ENCODE data around the gene TANC1. TPM values are rescaled to one million over a fixed set of nuclear protein-coding genes. Genes with fewer than 3 reads are reported as not detected.

Gene TANC1
- polyA plus RNA-seq (ENCODE audit: insufficient read length in 4 of 4), result 10 to 100 TPM; 51.3 to 61.5 (median 55.7) TPM

DNA sequence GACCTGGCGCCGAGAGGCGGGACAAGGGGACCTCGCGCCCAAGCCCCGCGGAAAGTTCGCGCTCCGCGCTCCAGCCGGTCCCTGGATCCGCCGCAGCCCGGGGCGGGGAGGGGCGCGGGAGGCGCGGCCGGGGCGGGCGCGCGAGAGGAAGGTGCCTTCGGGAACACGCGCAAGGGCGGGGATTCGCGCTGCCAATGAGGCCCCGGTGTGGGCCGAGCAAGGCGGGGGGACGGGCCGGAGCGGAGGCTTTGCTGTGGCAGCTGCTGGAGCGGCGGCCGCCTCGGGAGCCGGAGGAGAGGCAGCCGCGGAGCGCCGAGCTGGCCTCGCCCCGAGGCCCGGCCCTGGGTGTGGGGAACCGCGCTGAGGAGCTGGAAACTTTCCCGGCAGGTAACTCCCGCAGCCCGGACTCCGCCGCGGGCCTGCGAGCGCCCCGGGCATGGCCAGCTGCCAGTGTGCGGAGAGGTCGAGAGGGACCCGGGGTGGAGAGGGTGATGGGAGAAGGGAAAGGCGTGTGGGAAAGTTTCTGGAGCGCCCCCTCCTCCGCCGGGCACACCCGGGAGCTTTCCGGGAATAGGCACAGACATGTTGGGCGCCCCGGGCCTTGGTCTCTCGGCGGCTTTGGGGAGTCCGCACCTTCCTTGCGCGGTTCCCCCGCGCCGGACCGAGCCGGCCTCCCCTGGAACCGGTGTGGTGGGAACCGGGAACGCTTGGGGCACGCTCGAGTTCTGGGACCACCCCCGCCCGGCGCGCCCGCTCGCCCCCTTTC is at the start of gene TANC1:
TSS of gene TANC1 (plus strand) at position 245 of the 766 bp plus-strand sequence. CDS start 97,271 bp downstream, outside the sequence.
- DNase-seq (ENCODE audit: low read depth in 4 of 4, low spot score in 2 of 4), result peak in 3 of 4 donors; percentile 79 to 89 (median 81)

DNA sequence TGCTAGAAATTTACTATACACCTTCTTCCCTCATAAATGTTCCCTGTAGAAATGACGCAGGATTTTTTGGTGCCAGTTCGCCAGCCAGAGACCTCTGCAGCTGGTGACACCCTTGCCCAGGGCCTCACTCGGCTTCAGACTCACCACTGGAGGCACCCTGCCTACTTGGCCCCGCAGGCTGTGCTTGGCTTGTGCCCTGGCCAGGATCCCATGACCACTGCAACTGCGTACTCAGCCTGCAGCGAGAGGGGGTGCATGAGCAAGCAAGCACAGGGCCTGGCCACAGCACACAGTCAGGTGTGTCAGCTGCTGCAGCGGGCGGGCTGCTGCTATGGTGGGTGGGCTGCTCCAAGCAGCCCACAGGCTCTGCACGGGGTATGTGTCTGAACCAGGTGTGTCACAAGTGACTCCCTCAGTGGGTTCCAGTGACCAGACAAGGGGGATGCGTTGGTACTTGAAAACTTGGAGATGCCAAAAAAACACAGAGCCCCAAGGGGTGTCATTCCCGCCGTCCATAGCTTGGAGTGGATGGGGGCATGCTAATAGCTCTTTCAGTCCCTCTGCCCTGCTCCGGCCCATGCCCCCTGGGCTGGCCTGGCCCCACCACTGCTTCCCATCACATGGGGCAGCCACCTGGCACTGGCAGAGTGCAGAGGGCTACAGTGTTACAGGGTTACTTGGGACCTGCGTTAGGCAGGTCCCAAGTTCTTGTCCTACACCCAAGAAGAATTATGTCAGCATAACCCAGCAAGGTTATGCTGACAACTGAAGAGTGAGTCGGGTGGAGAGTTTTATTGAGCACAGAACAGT is 46.6 kb upstream of the TANC1 start:
- no peak for DNase-seq (ENCODE audit: low read depth in 4 of 4, low spot score in 2 of 4)

DNA sequence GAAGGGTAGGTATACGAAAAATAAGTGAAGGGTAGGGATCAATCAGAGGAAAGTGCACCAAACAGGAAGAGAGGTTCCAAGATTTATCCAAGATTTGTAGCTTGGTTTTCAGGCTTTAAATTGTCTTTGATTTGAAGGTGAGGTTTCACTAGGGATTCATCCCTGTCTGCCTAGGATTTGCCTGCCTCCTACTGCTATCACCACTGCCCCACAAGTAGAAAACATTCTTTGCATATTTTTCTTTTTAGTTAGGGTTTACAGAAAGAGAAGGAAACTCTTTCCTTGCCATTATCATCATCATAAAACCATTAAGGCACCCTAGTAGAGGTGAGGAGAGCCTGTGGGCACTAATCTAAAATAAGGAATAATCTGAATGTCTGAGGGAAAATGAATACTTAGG is 45.8 kb upstream of the TANC1 start:
- no peak for DNase-seq (ENCODE audit: low read depth in 4 of 4, low spot score in 2 of 4)

DNA sequence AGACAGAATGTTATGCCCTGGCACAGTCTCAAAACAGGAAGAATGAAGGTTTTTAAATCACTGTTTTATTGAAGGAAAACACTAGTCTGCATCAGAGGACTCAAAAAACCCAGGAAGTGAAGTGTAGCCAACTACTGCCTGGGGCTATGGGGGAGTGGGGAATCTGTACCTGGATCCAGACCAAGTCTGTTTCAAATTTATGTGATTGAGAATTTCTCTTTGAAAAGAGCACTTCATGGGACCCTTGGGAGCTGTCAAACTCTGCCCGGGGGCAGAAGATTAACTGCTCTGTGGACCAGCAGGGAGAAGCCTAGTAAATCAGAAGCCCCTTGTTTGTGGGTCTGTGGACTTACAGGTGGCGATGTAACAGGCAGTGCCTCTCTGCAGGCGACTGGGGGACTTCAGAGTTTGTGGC is 45.3 kb upstream of the TANC1 start:
- DNase-seq (ENCODE audit: low read depth in 4 of 4, low spot score in 2 of 4), result no peak

DNA sequence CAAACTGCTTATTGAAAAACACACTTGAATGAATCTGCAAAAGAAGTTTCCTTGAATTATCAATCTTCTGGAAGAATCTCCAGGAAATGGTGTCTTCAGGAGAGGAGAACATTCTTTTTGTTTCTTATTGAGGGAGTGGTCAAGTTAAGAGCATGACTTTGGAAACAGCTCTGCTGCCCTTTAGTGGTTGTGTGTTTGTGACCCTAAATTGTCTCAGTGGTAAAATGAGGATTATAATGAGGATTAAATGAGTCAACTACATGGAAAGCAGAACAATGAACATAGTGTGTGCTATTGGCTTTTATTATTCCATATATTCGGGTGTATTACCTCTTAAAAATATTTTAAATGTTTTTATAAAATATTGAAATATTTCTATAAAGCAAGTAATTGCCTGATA is 44.8 kb upstream of the TANC1 start:
- no peak for DNase-seq (ENCODE audit: low read depth in 4 of 4, low spot score in 2 of 4)

DNA sequence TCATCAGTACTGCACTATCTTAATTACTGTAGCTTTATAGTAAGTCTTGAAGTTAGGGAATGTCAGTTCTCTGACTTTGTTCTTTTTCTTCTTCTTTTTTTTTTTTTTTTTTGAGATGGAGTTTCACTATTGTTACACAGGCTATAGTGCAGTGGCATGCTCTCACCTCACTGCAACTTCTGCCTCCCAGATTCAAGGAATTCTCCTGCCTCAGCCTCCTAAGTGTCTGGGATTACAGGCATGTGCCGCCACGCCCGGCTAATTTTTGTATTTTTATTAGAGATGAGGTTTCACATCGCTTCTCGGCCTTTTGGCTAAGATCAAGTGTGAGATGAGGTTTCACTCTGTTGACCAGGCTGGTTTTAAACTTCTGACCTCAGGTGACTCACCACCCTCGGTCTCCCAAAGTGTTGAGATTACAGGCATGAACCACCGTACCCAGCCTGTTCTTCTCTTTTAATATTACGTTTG is 41.9 kb upstream of the TANC1 start:
- no peak for DNase-seq (ENCODE audit: low read depth in 4 of 4, low spot score in 2 of 4)

DNA sequence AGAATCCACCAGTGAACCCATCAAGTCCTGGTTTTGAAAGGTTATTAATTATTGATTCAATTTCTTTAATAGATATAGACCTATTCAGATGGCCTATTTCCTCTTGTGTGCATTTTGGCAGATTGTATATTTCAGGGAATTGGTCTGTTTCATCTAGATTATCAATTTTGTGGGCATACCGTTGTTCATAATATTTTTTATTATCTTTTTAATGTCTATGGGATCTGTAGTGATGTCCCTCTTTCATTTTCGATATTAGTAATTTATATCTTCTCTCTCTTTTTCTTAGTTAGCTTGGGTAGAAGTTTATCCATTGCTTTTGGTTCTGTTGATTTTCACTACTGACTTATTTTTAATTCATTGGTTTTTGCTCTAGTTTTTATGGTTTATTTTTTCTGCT is 39.9 kb upstream of the TANC1 start:
- DNase-seq (ENCODE audit: low read depth in 4 of 4, low spot score in 2 of 4), result no peak

DNA sequence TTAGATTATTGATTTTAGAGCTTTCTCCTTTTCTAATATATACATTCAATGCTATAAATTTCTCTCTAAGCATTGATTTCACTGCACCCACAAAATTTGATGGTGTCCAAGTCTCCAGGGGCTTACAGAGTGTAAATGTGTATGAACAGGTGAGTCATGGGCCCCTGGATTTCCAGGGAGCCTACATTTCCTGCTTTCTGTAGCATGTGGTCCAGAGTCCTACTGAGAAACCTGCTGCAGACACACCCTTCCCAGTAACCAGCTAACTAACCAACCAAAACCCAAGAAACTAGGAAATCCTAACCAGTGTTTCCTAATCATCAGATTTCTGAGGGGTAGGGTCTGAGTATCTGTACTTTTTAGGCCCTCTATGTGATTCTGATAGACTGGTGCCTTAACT is 39.5 kb upstream of the TANC1 start:
- DNase-seq (ENCODE audit: low read depth in 4 of 4, low spot score in 2 of 4), result no peak

DNA sequence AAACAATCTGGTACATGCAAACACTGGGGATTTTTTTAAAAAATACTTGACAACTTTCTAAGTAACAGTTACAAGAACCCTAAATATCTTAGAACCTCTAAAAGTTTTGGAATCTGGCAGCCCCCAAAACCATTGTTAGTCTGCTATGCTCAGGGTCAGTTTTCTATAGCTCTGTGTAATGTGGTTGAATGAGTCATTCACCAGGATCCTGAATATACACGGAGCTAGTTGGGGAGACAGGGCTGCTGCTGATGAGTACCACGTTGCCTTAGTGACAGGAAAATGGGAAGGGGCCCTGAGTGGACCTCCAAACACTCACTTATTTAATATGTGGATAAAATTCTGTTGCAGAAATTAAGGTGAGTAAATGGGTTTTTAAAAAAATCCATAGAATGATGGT is 36.9 kb upstream of the TANC1 start:
- no peak for DNase-seq (ENCODE audit: low read depth in 4 of 4, low spot score in 2 of 4)

DNA sequence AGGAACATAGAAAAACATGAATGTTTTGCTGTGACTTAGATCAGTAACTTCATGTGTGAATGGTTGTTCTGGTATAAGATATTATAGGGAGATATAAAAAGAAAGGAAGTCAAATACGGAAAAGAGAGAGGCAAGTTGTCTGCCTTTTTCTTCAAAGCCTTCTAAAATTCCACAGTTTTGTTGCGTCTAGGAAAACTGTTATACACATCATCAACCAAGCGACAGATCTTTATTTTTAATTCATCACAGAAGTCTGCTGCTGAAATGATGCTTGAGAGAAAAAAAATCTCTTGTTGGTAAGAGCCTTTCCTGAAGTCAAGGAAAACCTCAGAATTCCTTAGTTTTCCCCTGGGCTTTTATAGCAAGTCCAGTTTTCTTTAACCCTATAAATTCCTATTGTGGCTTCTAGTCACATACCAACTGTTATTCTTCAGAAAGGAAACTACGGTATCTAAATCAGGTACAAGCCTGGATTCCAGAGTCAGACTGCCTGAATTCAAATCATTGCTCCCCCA is 36.3 kb upstream of the TANC1 start:
- DNase-seq (ENCODE audit: low read depth in 4 of 4, low spot score in 2 of 4), result no peak

DNA sequence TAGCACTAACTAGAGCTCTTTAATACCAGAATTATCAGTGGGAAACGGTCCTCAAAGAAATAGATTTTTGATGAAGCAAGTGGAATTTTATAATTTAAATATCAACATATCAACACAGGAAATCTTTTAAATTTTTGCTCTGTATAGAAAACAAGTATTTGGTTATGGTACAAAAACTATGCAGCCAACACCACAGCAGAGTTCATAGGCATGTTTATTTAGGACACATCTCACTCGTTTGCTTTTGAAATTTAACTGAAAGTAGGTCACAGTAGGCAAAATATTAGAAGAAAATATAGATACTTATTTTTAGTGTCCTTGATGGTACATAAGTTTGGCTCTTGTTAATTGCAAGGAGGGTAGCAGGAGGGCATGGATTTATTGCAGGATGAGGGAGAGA is 34.3 kb upstream of the TANC1 start:
- no peak for DNase-seq (ENCODE audit: low read depth in 4 of 4, low spot score in 2 of 4)

DNA sequence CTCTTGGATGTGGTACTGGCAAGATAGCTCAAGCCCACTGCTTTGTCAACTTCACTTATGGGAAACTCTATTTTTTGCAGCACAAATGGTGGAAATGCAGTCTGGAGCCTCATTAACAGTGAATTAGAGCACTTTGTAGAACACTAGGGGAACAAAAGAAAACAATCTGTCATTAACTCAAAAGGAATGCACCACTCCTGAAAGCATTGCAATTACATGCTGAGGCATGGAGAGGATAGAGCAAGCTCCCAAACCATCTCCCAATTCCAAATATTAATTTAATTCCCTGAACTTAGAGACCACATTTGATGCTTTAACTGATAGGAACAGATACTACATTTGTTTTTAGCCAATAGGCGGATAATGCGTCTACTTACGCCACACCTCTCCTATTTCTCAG is 32.8 kb upstream of the TANC1 start:
- DNase-seq (ENCODE audit: low read depth in 4 of 4, low spot score in 2 of 4), result no peak

DNA sequence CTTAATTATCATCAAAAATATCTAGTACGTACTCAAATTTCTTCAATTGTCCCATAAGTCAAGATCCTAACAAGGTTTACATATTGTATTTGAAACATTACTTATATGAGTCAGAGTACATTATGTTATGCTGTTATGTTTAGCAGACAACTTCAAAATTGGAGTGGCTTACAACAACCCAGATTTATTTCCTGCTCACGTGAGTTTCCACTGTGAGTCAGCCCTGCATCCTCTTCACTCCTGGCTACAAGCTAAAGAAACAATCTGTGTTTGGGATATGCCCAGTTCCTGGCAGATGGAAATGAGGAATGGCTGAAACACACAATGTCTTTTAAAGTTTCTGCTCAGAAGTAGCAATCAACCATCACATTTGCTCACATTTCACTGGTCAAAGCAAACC is 31.5 kb upstream of the TANC1 start:
- DNase-seq (ENCODE audit: low read depth in 4 of 4, low spot score in 2 of 4), result no peak

DNA sequence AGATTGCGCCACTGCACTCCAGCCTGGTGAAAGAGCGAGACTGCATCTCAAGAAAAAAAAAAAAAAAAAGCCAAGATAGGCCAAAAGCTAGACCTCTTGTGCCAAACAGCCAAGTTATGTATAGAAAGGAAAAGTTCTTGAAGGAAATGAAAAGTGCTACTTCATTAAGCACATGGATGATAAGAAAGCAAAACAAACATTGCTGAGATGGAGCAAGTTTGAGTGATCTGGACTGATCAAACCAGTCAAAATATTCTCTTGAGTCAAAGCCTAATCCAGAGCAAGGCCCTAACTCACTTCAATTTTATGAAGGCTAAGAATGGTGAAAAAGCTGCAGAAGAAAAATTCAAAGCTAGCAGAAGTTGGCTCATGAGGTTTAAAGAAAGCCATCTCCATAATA is 28.1 kb upstream of the TANC1 start:
- no peak for DNase-seq (ENCODE audit: low read depth in 4 of 4, low spot score in 2 of 4)

DNA sequence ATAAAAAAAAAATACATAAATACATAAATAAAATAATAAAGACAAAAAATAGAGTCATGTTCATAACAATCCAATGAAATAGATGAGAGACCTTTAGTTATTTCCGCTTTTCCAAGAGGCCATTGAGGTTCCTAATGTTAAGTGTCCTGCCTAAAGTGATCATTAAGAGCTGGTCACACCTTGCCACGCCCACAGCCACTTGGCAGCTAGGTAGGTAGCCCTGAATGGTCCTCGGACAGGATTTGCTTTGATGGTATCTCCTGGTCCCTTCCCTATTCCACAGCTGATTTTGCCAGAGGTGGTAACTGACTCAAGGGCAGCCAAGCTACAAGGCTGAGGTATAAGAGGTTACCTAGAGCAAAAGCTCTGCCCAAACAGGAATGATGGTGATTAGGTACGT is 24.5 kb upstream of the TANC1 start:
- no peak for DNase-seq (ENCODE audit: low read depth in 4 of 4, low spot score in 2 of 4)

DNA sequence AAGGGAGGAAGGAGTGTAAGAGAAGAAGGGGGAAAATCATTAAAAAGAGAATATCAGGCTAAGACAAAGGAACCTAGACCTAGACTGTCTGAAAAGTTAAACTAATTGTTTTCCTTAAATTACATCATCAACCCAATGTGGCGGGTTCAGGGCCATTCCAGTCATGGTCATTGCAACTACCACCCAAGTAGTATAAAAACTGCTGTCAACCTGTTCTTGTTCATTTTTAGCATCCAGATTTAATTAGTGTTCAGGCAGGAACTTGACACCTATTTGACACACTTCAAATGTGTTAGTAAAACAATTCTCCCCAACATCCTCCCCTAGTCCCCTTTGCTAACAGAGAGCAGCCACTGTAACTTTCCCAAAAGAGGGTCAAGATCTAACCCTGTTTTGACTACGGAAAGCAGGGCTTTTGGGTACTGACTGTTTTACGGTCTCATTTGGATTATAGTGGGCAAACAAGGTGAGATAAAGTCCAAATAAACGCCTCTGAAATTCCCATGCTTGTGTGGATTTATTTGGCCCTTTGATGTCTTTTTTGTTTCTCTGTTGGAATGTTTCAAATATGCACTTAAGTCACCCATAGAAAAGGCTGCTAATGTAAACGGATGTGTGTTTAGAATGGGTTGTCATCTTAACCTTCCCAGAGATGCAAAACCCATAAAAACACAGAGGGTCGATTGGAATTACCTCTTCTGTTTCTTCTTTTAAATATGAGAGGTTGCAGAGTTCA is 19.3 kb upstream of the TANC1 start:
- DNase-seq (ENCODE audit: low read depth in 4 of 4, low spot score in 2 of 4), result no peak

DNA sequence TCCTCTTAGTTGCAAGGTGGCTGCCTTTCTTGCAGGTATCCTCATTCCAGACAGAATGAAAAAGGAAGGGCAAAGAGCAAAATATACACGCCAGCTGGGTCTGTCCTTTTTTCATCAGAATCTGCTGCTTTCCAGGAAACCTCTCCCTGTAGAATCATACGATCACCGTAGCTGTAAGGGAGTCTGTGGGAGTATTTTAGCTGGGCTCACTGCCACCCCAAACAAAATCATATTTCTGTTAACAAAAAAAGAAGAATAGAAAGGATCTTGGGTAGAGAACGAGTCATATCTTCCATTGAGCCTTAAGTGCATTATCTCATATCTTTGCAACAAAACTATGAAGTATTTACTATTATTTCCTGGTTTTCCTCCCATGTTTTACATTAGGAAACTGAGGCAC is 15.0 kb upstream of the TANC1 start:
- DNase-seq (ENCODE audit: low read depth in 4 of 4, low spot score in 2 of 4), result no peak

DNA sequence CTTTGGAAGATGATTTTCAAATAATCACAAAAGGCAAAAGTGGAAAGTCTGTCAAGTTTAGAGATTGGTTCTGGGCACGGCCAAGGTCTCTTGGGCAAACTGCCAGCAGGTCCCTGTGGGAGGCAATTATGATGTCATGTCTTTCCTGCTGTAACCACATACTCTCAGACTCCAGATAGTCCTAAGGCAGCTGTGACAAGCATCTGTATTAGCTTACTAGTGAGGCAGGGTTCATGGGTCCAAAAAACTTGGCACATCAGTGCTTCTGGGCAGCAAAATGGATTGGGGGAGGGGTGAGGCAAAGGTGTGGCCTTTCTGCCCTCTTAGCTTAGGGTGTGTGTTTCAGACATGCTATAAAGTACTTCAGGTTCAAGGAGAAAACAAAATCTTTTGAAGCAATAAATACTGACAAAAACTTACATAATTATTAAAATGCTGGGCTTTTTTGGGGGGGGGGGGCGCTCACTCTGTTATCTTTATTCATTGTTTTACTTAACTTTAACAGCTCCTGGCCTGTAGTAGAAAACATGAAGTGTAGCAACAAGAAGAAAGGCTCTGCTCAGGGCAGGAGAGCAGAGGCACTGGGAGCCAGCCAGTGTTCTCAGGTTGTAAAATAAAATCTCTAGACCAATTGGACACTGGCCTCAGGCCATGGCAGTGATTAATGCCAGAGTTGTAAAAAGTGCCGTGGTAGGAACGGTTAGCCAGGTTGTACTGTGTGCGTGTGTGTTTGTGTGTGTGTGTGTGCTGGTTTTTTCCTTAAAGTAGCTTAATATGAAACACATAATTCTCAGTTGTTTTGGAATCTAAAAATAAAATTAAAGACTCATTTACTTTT is 14.3 kb upstream of the TANC1 start:
- DNase-seq (ENCODE audit: low read depth in 4 of 4, low spot score in 2 of 4), result peak in 3 of 4 donors; percentile 75 to 83 (median 76)

DNA sequence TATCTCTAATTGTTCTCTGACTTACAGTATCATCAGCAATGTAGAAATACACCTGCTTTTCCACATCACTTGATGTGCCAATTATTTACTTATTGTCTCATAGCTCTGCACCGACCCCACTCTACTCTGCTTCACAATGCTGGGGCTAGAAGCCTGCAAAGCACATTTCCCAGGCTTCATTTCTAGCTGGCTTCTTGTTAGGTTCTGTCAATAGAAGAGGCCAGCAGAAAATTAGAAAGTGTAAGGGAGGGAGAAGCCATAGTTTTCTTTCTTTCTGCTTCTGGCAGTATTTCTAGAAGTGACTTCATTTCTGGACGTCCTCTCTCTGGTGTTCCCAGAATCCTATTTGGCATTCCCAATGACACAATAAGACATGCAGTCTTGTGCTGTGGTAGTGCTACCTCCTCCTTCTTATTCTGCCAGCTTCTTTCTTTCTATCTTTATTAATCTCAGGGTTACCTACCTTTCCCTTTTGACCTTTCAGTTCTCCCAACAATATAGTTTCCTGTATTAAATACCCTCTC is 12.5 kb upstream of the TANC1 start:
- no peak for DNase-seq (ENCODE audit: low read depth in 4 of 4, low spot score in 2 of 4)

DNA sequence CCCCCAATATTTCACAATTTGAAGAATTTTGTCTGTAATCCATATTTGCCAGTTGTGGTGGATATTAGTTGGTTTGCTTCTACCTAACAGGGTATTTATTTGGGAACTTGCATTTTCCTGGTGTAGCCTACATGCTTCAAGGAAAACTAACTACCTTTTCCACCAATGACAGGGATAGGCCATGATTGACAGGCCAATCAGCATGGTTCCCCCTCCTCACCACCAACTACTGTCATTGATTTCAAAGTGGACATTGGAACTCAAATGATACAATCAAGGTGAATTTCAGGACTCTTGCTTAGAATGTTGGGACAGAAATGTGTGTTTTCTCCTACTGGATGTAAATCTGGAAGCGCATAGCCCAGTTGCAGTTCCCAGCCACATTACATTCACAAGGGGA is 10.1 kb upstream of the TANC1 start:
- DNase-seq (ENCODE audit: low read depth in 4 of 4, low spot score in 2 of 4), result no peak

Measured in left renal cortex interstitium (tissue), 4 donors.